NCI-H1417 treated with DMSO at 0.1 percent for 48 hours (cell line): Measurements from ENCODE around the gene LSM4.

Experiments
- DNase-seq: peaks from one replicate; lab custom pipeline; 2025; lab: John Stamatoyannopoulos, UW

Gene LSM4

DNA sequence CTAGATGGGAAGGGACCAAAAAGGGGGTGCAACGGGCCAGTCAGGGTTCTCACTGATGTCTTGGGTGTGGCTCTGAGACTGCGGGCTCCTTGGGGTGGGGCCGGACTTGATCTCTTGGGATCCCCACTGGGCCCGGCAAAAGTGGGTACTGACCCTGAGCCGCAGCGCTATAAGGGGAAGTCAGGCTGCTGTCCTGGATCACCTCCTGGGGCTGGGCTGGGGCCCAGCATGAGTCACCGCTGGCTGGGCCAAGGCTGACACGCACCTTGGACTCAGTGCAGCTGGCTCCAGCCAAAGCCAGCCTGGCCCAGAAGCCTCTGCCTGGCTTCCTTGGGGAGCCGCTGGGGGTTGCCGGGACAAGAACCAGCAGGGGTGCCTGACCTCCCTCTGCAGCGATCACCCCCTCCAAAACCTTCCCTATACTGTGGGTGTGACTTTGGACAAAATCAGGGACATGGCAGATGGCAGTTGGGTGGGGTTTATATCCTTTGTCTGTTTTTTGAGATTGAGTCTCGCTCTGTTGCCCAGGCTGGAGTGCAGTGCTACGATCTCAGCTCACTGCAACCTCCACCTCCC is 48.0 kb downstream of the LSM4 start:
- DNase-seq = no peak

DNA sequence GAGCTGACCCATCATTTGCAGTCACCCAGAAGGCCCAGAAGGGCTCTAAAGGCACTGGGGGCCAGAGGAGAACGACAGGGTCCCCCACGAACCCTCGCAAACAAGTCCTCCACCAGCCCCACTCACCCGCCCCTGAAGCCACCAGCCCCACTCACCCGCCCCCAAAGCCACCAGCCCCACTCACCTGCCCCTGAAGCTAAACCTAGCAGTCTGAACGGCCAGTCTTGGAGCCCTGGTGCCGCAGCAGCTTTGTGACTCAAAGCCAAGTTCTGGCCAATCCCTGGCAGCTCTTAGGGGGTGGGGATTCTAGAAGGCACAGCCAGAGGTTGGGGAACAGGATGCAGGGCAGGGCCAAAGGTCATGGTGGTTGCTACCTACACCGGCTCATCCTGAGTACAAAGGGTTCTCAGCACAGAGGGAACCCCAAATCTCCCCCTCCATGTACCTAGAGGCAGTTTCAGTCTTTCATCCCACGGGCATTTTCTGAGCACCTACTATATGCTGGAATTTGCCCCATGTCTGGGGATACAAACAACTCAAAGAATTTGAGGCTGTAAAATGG is 48.6 kb downstream of the LSM4 start, which contains the start of gene IQCN:
Gene IQCN (minus strand): TSS at position 234 of the 562 bp plus-strand sequence. CDS start 4,974 bp downstream, outside the sequence.
- no peak for DNase-seq

DNA sequence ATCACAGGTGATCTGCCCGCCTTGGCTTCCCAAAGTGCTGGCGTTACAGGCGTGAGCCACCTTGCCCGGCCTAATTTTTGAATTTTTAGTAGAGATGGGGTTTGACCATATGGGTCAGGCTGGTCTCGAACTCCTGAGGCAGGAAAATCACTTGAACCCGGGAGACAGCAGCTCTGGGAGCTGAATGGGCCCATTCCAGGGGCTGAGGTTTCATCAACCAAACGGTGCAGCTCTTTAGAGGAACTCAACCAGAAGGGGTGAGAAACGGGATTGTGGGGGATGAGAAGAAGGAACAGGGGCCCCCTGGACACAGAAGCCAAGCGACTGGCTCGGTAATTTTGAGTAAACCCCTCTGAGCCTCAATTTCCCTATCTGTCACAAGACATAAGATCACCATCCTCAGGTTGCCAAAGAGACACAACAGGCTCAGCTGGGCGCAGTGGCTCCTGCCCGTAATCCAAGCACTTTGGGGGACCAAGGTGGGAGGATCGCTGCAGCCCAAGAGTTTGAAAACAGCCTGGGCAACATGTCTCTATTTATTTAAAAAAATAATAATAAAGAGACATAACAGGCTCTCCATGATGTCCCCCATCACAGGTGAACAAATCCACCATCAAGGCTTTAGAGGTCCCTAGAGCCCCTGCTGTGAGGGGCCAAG is 49.2 kb downstream of the LSM4 start:
- no peak for DNase-seq

- DNase-seq = no peak
These were observed 51.4 kb downstream of the LSM4 start for GRCh38 chr19:18271433-18271841.

GRCh38 chr19:18270326-18270725 is 52.5 kb downstream of the LSM4 start:
- DNase-seq = no peak

DNA sequence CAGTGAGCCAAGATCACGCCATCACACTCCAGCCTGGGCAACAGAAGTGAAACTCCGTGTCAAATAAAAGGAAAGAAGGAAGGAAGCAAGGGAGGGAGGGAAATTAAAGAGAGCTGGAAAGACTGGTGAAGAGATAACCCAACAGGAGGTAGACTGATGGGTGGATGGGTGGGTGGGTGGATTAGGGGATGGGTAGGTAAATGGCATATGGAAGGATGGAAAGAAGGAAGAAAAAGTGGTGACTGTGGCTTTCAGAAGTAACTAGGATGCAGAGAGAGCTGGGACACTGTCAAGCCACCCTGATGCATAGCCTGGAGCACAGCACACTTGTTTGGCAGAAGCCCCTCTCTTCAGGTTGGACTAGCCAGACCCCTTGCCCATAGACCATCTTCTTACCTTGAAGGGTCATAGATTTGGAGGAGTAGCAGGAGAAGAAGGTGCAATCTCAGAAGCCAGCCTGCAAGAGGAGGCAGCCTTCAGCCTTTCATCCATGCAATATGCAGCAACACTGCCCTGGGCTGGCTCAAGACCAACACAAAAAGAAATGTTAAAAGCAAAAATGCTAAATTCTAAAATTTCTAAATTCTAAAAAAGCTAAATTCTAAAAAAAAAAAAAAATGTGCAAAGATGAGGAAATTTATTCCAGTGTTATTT is 53.7 kb downstream of the LSM4 start:
- no peak for DNase-seq

DNA sequence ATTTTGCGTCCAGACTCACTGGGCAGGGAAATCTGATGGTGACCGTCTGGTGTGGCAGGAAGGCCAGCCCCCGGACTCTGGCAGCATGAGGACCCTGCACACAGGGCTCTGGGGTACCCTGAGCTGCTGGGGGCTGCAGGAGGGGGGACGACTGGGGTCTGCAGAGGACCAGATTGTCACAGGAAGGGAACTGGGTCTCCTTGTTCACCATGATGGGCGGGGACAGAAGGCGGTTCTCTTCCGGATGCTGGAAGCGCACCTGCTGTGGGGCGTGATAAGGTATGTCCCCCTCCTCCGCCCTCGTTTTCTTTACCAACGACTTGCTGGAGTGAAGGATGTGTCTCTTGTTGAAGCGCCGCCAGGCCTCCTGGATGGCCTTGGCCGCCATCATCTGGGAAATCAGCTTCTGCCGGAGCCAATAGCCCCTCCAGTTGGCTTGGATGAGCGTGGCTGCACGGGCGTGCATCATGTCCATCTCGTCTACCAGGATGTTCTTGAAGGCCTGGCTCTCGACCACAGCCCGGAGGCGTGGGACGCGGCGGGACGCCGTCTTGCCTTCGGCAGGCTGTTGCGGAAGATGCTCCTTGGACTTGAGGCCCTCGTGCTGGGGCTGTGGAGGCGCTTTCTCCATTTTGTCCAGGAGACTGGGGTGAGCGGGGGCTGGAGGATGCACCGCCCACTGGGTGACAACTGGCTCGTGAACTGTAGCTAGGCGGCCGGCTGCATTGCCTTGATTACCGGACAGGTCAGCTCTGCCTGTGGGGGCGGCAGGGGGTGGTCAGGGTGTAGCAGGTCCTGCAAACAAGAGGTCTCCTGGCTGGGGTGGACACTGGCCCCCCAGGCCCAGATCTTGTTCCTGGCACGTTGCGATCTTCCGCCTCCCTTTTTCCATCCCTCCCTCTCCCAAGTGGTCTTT is 55.8 kb downstream of the LSM4 start:
- no peak for DNase-seq

- DNase-seq = no peak
These were observed 57.3 kb downstream of the LSM4 start for GRCh38 chr19:18265582-18265981.

GRCh38 chr19:18264971-18265540 is 57.8 kb downstream of the LSM4 start:
- DNase-seq = no peak

- DNase-seq = no peak
These were observed 58.6 kb downstream of the LSM4 start for GRCh38 chr19:18264137-18264854.

- DNase-seq = no peak
These were observed 59.3 kb downstream of the LSM4 start for GRCh38 chr19:18263324-18264136.

GRCh38 chr19:18262917-18263316 is 60.0 kb downstream of the LSM4 start:
- no peak for DNase-seq

DNA sequence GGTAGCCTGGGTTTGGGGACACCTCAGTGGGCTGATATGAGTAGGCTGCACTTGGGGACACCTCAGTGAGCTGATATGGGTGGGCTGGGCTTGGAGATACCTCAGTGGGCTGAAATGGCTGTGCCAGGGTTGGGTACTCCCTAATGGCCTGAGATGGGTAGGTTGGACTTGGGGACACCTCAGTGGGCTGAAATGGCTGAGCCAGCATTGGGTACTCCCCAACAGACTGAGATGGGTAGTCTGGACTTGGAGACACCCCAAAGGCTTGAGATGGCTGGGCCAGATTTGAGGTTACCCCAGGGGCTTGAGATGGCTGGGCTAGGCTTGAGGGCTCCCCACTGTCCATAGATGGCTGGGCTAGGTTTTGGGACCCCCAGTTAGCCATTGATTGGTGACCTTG is 60.7 kb downstream of the LSM4 start:
- no peak for DNase-seq

DNA sequence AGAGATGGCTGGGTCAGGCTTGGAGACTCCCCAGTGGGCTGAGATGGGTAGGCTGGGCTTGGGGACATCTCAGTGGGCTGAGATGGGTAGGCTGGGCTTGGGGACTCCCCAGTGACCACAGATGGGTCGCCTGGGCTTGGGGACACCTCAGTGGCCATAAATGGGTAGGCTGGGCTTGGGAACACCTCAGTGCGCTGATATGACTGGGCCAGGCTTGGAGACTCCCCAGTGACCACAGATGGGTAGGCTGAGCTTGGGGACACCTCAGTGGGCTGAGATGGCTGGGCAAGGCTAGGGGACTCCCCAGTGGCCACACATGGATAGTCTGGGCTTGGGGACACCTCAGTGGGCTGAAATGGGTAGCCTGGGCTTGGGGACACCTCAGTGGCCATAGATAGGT is 61.4 kb downstream of the LSM4 start:
- DNase-seq = no peak

DNA sequence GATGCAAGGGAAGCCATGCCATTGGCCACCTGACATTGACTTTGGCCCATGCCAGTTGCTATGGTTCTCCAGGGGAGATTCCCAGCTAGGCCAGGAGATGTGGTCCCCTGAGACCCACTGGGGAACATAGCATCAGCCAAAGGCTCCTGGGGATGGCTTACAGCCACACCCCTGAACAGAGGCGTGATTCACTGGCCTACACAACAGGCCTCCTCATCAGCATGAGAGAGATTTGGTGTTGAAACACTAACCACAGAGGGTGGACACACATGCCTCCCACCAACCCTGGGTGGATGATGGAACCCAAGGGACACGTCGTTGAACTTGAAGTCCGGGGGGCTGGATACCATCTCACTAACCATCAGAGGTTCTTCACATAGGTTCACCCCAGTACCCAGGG is 63.0 kb downstream of the LSM4 start:
- no peak for DNase-seq

GRCh38 chr19:18257503-18258470 is 65.1 kb downstream of the LSM4 start:
- DNase-seq = no peak
